Stimulated activated CD4-positive, alpha-beta T cell treated with anti-CD3 and anti-CD28 coated beads, Interleukin-4, amount 100 ng/mL, for 48 hours (primary cell): ENCODE measurements around the gene PSG6.
"Not testable (repeated sequence)": the region's sequence is repeated elsewhere in the genome, so short reads cannot be mapped to it uniquely, and the experiment has no call there.

ENCODE experiments used
- DNase-seq, 2 donors: peaks; one replicate each; pipeline ENCODE4 v3.0.0-alpha.2; 2020; ENCODE audit warnings: low read depth in 2 of 2

Gene PSG6

DNA sequence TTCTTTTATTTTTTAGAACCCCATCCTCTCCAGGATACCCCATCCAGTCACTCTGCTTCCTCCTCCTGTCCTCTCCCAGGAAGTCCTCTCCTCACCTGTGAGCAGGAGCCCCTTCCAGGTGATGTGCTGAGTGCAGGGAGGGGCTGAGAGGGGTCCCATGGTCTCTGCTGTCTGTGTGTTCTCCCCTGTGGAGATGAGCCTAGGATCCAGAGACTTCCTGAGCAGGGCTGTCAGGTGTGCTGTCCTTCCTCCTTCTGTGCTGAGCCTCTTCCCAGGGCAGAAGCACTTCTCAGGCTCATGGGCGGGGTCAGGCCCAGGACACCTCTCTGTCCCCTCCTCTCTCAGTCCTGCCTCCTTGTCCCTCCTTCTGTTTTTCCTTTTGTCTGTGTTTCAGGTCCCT lies at the start of gene PSG6:
PSG6 (minus strand) TSS at position 261 of the 400 bp plus-strand sequence; CDS start at position 159, 102 bp downstream.
- DNase-seq = not testable (repeated sequence)

DNA sequence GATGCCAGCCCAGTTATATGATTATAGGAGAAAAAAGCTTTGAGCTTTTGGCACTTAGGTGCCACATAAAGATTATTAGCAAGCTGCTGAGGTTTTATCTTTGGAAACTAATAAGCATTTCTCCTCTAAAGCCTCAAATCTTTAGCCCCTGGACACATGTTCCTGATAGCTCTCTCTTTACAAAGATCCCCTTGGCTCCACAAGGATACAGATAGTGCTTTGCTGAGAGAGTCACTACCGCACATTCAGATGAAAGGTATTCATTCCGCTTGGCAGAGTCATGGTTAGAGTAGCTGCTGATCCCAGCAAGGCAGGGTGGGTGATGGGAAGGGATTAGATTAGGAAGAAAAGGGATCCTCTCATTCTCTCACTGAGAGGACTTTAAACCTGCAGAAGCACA lies 47.5 kb upstream of the PSG6 start:
- no peak for DNase-seq

DNA sequence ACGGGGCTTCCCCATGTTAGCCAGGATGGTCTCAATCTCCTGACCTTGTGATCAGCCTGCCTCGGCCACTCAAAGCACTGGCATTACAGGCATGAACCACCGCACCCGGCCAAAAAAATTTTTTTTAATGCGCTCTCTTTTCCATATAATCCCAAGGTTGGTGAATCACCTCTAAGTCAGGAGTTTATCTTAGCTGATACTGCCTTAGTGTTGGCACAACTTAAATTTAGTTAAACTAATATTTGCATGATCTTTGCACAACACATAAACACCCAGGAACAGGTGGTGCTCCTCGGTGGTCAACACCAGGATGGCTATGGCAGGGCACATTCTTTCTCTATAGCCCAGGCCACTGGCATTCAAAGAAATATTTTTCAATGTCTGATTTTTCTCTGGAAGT lies 43.4 kb upstream of the PSG6 start:
- DNase-seq = no peak

DNA sequence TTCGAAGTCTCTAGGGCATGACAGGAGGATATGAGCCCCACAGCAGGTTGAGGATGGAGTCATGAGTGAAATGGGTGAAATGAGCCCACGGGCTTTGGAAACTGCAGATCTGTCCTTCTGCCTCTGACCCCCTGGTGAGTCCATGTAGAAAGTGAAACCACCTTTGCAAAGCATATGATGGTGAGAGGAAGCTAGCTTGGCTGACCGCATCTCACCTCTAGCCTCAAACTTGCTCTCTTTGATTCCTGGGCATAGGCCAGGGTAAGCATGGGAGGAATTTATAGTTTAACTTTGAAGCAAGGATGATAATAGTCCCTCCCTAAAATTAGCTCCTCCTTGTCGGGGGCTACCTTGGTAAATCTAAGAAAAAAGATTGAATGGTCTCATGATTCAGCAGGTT lies 34.4 kb upstream of the PSG6 start:
- not testable (repeated sequence) for DNase-seq

DNA sequence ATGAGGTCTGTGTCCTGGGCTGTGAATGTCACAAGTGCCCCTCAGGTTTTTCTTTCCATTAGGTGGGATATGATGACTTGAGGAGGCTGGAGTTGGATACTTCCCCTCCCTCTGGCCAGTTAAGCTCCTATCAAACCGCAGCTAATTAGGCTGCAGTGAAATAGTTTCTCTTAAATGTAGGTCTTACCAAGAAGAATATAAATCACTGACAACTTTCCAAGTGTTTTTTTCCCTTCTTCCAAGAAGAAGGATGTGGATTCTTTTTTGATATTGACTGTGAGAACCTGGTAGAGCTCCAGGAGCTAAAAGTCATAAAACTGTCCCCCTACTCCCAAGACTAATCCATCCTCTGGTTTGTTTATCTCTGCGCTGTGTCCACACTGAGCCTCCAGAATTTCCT lies 33.8 kb upstream of the PSG6 start:
- DNase-seq = not testable (repeated sequence)

- DNase-seq = no peak
Measured at GRCh38 chr19:42942187-42942789, 24.6 kb upstream of the PSG6 start.

- not testable (repeated sequence) for DNase-seq
Measured at GRCh38 chr19:42937107-42937506, 19.4 kb upstream of the PSG6 start, which contains the start of gene PSG7. Gene PSG7, minus strand, starts transcription at chr19:42937207. Its CDS starts 131 bp downstream, at chr19:42937076.

DNA sequence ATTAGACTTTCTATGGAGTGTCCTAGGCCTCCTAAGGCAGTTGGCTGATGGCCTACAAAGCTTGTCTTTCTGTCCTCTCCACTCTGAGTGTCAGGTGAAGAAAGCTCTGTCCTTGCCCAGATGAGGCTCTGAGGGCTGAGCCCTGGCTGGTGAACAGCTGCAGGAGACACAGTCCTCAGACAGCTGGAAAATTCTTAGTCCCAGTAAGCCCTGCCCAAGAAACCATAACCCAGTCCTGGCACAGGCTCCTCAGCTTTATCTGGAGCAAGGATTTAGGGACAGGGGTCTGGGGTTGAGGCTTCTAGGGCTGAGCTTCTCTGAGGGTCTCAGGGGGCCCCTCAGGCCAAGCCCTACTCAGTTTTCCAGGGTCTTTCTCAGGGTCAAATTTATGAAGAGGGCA lies 17.0 kb upstream of the PSG6 start:
- not testable (repeated sequence) for DNase-seq

DNA sequence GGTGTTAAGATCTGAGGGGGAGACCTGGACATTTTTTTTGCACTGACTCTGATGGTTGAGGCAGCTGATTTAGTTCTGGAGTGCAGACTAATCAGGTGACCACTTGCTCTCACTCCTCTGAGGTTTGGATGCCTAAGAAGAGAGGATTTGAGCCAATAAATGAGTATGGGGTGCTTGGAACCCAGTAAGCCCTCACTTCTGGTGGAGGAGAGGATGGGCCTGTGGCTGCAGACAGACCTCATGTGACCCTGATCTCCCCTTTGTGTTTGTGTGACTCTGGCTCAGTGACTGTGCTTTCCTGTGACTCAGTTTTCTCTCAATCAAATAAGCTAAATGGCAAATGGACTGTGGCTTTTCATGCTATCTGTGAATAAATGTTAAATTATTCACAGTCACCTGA lies 16.5 kb upstream of the PSG6 start:
- not testable (repeated sequence) for DNase-seq

DNA sequence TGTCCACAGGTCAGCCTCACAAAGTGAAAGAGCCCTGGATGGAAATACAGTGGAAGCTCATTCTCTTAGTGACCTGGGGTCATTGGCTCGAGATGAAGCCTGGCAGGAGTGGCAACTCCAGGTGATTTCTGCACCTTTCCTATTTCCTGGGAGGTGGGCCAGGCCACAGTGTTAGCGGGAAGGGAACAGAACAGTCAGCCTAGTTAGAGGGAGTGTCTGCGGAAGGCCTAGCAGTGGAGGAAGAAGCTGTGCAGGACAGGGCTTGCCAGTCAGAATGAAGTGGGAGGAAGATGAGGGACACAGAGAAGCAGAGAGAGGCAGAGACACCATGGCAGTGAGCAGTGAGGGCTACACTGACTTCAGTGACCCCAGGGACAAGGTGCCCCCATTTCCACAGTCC lies 15.7 kb upstream of the PSG6 start:
- not testable (repeated sequence) for DNase-seq

- DNase-seq = not testable (repeated sequence)
Measured at GRCh38 chr19:42932485-42933101, 14.9 kb upstream of the PSG6 start.

GRCh38 chr19:42930214-42930613 lies 12.5 kb upstream of the PSG6 start:
- peak; percentile 20 to 48 for DNase-seq

DNA sequence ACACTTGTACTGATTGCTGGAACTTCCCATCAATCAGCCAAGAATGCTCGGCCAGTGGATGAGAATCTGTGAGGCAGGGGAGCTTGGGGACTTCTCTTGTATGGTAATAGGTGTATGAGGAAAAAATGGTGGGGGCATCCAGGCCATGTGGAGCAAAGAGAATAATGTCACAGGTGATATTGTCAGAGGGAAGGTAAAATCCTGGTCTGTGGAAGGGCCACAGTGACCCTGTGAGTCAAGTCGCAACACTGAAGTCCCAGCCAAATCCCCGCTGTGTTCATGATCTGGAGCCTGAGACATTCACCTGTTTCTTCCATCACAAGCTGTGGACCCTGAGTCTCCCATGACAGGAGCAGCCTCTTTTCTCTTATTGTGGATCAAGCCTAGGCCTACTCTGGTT lies 11.2 kb upstream of the PSG6 start:
- DNase-seq = no peak

DNA sequence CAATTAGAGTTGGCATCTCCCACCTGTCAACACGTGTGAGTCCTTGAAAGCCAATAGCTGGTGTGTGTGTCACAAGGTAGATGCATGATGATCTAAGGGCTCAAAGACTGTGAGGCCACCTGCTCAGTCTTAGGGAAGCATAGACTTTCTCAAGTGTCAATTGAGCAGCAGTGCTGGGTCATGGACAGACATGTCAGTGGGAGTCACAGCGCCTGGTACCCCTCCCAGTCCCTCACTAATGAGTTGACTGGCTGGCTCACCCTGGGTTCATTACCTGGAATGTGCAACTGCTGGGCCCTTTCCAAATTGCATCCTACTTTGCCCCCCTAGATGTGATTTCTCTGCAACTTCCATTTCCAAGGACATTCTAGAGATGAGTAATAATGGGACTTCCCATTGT lies 9.1 kb upstream of the PSG6 start:
- DNase-seq = no peak

- peak; percentile 6 to 18 for DNase-seq
Measured at GRCh38 chr19:42923106-42923505, 5.4 kb upstream of the PSG6 start.

DNA sequence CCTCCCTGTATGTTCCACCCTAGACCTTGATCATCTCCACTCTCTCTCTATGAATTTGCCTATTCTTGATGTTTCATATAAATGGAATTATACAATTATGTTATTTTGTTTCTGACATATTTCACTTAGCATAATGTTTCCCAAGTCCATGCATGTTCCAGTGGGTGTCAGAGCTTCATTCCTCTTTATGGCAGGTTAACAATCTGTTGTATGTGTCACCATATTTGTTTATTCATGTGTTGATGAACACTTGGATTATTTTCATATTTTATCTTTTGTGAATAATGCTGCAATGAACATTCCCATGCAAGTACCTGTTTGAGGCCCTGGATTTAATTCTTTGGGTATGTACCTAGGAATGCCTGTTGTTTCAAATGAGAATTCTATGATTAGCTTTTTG lies 3.3 kb upstream of the PSG6 start:
- DNase-seq = not testable (repeated sequence)

GRCh38 chr19:42919757-42920079 lies 2.0 kb upstream of the PSG6 start:
- DNase-seq = no peak

DNA sequence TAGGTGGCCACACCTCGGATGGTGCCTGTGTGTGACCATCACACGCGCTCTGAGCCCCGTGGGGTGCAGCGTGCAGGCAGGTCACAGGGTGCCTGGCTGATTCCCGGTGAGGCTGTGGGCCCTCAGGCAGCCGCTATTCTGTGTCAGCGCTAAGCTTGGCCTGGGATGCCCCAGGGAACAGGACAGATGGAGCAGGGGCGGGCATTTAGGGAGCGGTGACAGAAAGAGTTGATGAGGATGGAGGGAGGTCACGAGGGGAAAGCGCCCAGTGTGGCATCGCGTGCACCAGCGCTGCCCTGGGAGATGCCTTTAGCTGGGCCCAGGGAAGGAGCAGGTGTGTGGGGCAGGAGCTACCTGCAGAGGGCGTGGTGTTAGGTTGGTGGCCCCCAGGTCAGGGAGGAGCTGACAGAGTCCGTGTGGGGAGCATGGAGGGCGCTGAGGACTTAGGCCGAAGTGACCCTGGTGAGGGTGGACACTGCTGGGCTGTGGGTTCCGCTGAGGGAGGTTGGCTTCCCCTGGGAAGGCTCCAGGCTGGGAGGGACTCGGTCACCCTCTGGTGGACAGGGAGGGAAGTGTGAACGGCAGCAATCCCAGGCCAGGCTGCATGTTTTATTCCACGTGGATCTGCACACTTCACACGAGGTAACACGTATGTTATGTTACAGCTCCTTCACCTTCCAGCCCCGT lies 1.5 kb upstream of the PSG6 start:
- not testable (repeated sequence) for DNase-seq

DNA sequence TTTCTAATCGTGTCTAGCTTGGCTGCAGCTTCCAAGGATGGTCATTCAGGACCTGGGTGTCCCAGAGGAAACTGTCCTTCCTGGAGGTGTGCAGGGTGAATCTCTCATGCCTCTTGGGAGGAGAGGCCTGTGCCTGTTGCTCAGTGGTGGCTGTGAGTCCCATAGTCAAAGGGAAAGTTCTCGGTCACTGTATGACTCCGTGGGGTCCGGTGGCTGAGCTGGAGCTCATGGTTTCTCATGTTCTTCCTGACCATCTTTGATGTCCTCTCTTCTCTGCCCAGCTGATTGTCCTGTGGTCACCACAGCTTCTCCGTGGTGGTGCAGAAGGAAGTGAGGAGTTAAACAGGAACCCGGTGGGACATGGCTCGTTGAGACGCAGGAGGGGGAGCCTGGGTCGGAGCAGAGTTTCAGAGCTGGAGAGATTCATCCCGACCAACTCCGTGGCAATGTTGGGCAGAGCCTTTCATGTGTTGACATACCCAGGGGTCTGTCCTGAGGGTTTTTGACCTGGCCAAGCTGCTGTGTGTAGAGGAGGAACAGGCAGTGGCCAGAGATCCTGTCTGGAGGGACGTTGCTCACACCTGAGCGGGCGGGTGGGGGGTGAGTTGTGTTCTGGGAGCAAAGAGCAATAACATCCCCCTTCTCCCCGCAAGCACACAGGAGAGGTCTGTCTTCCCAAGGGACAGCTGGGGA lies 829 bp upstream of the PSG6 start:
- not testable (repeated sequence) for DNase-seq

GRCh38 chr19:42916931-42917330 lies 763 bp downstream of the PSG6 start:
- DNase-seq = not testable (repeated sequence)

GRCh38 chr19:42913516-42913915 lies 4.2 kb downstream of the PSG6 start:
- not testable (repeated sequence) for DNase-seq

- DNase-seq = not testable (repeated sequence)
Measured at GRCh38 chr19:42912941-42913340, 4.8 kb downstream of the PSG6 start.
